Endothelial cell (in vitro differentiated cells): ENCODE results near the gene SAMD5. TPM values are rescaled to one million over a fixed set of nuclear protein-coding genes. Genes with fewer than 3 reads are reported as not detected.

Experiments used
- DNase-seq: peaks from one replicate; pipeline ENCODE4 v3.0.0; 2021; ENCODE audit warnings: low spot score
- H3K27ac Mint-ChIP-seq: one replicate; pipeline ENCODE4 v1.8.0; 2021; ENCODE audit warnings: mixed read lengths, inconsistent platforms; ENCODE audit not compliant: unreplicated experiment
- H3K27me3 Mint-ChIP-seq: one replicate; pipeline ENCODE4 v1.8.0; 2021; ENCODE audit warnings: mild to moderate bottlenecking, moderate library complexity, mixed read lengths, inconsistent platforms; ENCODE audit not compliant: unreplicated experiment
- H3K36me3 Mint-ChIP-seq: one replicate; pipeline ENCODE4 v1.8.0; 2021; ENCODE audit warnings: mild to moderate bottlenecking, low read depth, mixed read lengths, inconsistent platforms; ENCODE audit not compliant: unreplicated experiment
- H3K4me1 Mint-ChIP-seq: one replicate; pipeline ENCODE4 v1.8.0; 2021; ENCODE audit warnings: mild to moderate bottlenecking, mixed read lengths, inconsistent platforms; ENCODE audit not compliant: unreplicated experiment
- H3K4me3 Mint-ChIP-seq: one replicate; pipeline ENCODE4 v1.8.0; 2021; ENCODE audit warnings: mild to moderate bottlenecking, mixed read lengths, inconsistent platforms; ENCODE audit not compliant: unreplicated experiment
- H3K9me3 Mint-ChIP-seq: one replicate; pipeline ENCODE4 v1.8.0; 2021; ENCODE audit warnings: mixed read lengths, inconsistent platforms; ENCODE audit not compliant: unreplicated experiment
- CTCF ChIP-seq: fragments of 200-600 bp; sonication (generic); IDR thresholded peaks from one replicate; pipeline ENCODE4 v1.5.0; 2021; ENCODE audit warnings: antibody characterized with exemption; ENCODE audit not compliant: unreplicated experiment
- total RNA-seq: library from RNA; stranded (reverse); fragmentation: NEBNext Ultra II Directional; extraction: Animal tissue kit (Norgen Biotek cat#: 25700); gene quantifications from one replicate; pipeline ENCODE4 v1.2.1, GENCODE V29; 2021; ENCODE audit not compliant: unreplicated experiment

SAMD5 gene
- total RNA-seq, 1 donor from 2014 or later = 4.7 TPM

GRCh38 chr6:147544420-147544819, 35.9 kb downstream of the SAMD5 start:
- H3K9me3 Mint-ChIP-seq = no peaks in the 10 kb centered on the region
- no peaks in the 10 kb centered on the region for H3K4me1 Mint-ChIP-seq
- no peak overlapping the region for H3K27ac Mint-ChIP-seq
- H3K36me3 Mint-ChIP-seq = peaks cover 6% of the 10 kb centered on the region
- TF ChIP-seq CTCF = no peak
- H3K27me3 Mint-ChIP-seq = no peaks in the 10 kb centered on the region
- no peak overlapping the region for H3K4me3 Mint-ChIP-seq
- no peak for DNase-seq

- TF ChIP-seq CTCF = no peak
- Mint-ChIP-seq H3K27me3 (peaks cover 1% of the 10 kb centered on the region), H3K4me3 (no peak overlapping the region), H3K4me1 (no peaks in the 10 kb centered on the region), H3K36me3 (no peaks in the 10 kb centered on the region), H3K9me3 (no peaks in the 10 kb centered on the region), H3K27ac (no peak overlapping the region)
- no peak for DNase-seq
These were observed 38.2 kb downstream of the SAMD5 start for GRCh38 chr6:147546501-147547368.

GRCh38 chr6:147547369-147547902, 38.9 kb downstream of the SAMD5 start:
- Mint-ChIP-seq H3K27me3 (peaks cover 1% of the 10 kb centered on the region), H3K9me3 (no peaks in the 10 kb centered on the region), H3K4me1 (no peaks in the 10 kb centered on the region), H3K27ac (no peak overlapping the region), H3K36me3 (no peaks in the 10 kb centered on the region), H3K4me3 (no peak overlapping the region)
- no peak for DNase-seq
- TF ChIP-seq CTCF = no peak

GRCh38 chr6:147548921-147549475, 40.5 kb downstream of the SAMD5 start:
- Mint-ChIP-seq H3K27ac (no peak overlapping the region), H3K4me1 (no peaks in the 10 kb centered on the region), H3K36me3 (no peaks in the 10 kb centered on the region), H3K9me3 (no peaks in the 10 kb centered on the region), H3K27me3 (peaks cover 1% of the 10 kb centered on the region), H3K4me3 (no peak overlapping the region)
- TF ChIP-seq CTCF = no peak
- no peak for DNase-seq

- no peaks in the 10 kb centered on the region for H3K9me3 Mint-ChIP-seq
- no peak overlapping the region for H3K4me3 Mint-ChIP-seq
- DNase-seq = no peak
- H3K36me3 Mint-ChIP-seq = no peaks in the 10 kb centered on the region
- H3K4me1 Mint-ChIP-seq = no peaks in the 10 kb centered on the region
- H3K27me3 Mint-ChIP-seq = peaks cover 1% of the 10 kb centered on the region
- no peak overlapping the region for H3K27ac Mint-ChIP-seq
- TF ChIP-seq CTCF = no peak
These were observed 41.0 kb downstream of the SAMD5 start for GRCh38 chr6:147549531-147549930.
